Activated naive CD4-positive, alpha-beta T cell treated with anti-CD3 and anti-CD28 coated beads for 36 hours (primary cell): ENCODE results near the gene VPS52. TPM values are rescaled to one million over a fixed set of nuclear protein-coding genes. Genes with fewer than 3 reads are reported as not detected.

Experiments used
- CTCF ChIA-PET: fragments of 350-600 bp; sonication (Branson Sonifier 250); formaldehyde crosslinking; loops from one replicate; lab custom pipeline; 2021; ENCODE audit warnings: antibody characterized with exemption; lab: Charles Lee
- DNase-seq: peaks from one replicate; pipeline ENCODE4 v3.0.0-alpha.2; 2020
- H3K27ac Mint-ChIP-seq: one replicate; pipeline ENCODE4 v1.8.0; 2021; ENCODE audit warnings: mild to moderate bottlenecking, mixed read lengths
- H3K27me3 Mint-ChIP-seq: one replicate; pipeline ENCODE4 v1.8.0; 2021; ENCODE audit warnings: low read depth, mixed read lengths
- H3K36me3 Mint-ChIP-seq: one replicate; pipeline ENCODE4 v1.8.0; 2021; ENCODE audit warnings: low read depth, mixed read lengths
- H3K4me1 Mint-ChIP-seq: one replicate; pipeline ENCODE4 v1.8.0; 2021; ENCODE audit warnings: low read depth, mixed read lengths
- H3K4me3 Mint-ChIP-seq: one replicate; pipeline ENCODE4 v1.8.0; 2021; ENCODE audit warnings: mild to moderate bottlenecking, moderate library complexity, mixed read lengths
- H3K9me3 Mint-ChIP-seq: one replicate; pipeline ENCODE4 v1.8.0; 2021; ENCODE audit warnings: mixed read lengths
- intact Hi-C: fragments of 100-400 bp; cut with micrococcal nuclease; formaldehyde crosslinking; loops from one replicate; pipeline ENCODE4 v1.15.1; 2023
- total RNA-seq, 2 experiments: library from RNA; stranded (reverse); gene quantifications; one replicate each; pipeline ENCODE4 v1.2.3, GENCODE V29; 2021

VPS52 gene
- total RNA-seq, 2 experiments from 2014 or later = 30.3 to 31.0 TPM

- intact Hi-C loops = loop anchor here (2.0 to 10.0 kb wide), 2 partner anchors 67 to 471 kb away; partner anchors contain the start of gene PSMB8
- DNase-seq = no peak
These were observed 44.3 kb upstream of the VPS52 start for GRCh38 chr6:33315793-33316602.

GRCh38 chr6:33314943-33315792, 43.5 kb upstream of the VPS52 start:
- intact Hi-C loops = loop anchor here (1.0 to 10.0 kb wide), 9 partner anchors 8 to 470 kb away; partner anchors contain the start of genes PSMB8 and VPS52
- Mint-ChIP-seq H3K4me3 (peak overlapping the region; percentile 99), H3K36me3 (peaks cover 41% of the 10 kb centered on the region), H3K4me1 (peaks cover 69% of the 10 kb centered on the region), H3K9me3 (no peaks in the 10 kb centered on the region), H3K27ac (peak overlapping the region; percentile 99), H3K27me3 (no peaks in the 10 kb centered on the region)
- CTCF ChIA-PET = no interaction called here
- DNase-seq = no peak

More at GRCh38 chr6:33315793-33316602, 44.3 kb upstream of the VPS52 start:
- peak overlapping the region; percentile 99 for H3K4me3 Mint-ChIP-seq
- CTCF ChIA-PET = no interaction called here
- H3K36me3 Mint-ChIP-seq = peaks cover 41% of the 10 kb centered on the region
- H3K9me3 Mint-ChIP-seq = no peaks in the 10 kb centered on the region
- H3K27me3 Mint-ChIP-seq = no peaks in the 10 kb centered on the region
- peaks cover 75% of the 10 kb centered on the region for H3K4me1 Mint-ChIP-seq
- no peak overlapping the region for H3K27ac Mint-ChIP-seq

- Mint-ChIP-seq H3K4me3 (peak overlapping the region; percentile 99), H3K36me3 (peaks cover 36% of the 10 kb centered on the region), H3K4me1 (peaks cover 66% of the 10 kb centered on the region), H3K9me3 (no peaks in the 10 kb centered on the region), H3K27me3 (no peaks in the 10 kb centered on the region), H3K27ac (peak overlapping the region; percentile 99)
- intact Hi-C loops = loop anchor here (1.0 to 10.0 kb wide), 9 partner anchors 9 to 470 kb away; partner anchors contain the start of genes PSMB8 and VPS52
- peak; percentile 80 for DNase-seq
- CTCF ChIA-PET = no interaction called here
These were observed 42.9 kb upstream of the VPS52 start for GRCh38 chr6:33314515-33314942.

GRCh38 chr6:33313709-33314514, 42.2 kb upstream of the VPS52 start, which contains the start of gene TAPBP:
Gene TAPBP, minus strand, starts transcription at chr6:33314078. Its CDS starts 37 bp downstream, at chr6:33314041.
- Mint-ChIP-seq H3K4me1 (peaks cover 62% of the 10 kb centered on the region), H3K9me3 (no peaks in the 10 kb centered on the region), H3K27ac (peak within 1 kb of the TSS; percentile 99), H3K4me3 (peak within 1 kb of the TSS; percentile 99), H3K36me3 (peaks cover 35% of the 10 kb centered on the region), H3K27me3 (no peaks in the 10 kb centered on the region)
- DNase-seq = peak; percentile 91
- CTCF ChIA-PET = interaction anchor here (0.6 to 3.2 kb wide), 5 partner anchors 25 to 117 kb away, joined by 3 to 29 read pairs (median 6); partner anchors contain the start of genes B3GALT4, PFDN6 and WDR46
- intact Hi-C loops = loop anchor here (1.0 to 10.0 kb wide), 10 partner anchors 9 to 469 kb away; partner anchors contain the start of genes CUTA, PSMB8 and VPS52

- intact Hi-C loops = loop anchor here (2.0 to 10.0 kb wide), 4 partner anchors 106 to 468 kb away; partner anchors contain the start of genes CUTA and PSMB8
- Mint-ChIP-seq H3K27ac (peak overlapping the region; percentile 99), H3K36me3 (peaks cover 37% of the 10 kb centered on the region), H3K27me3 (no peaks in the 10 kb centered on the region), H3K9me3 (no peaks in the 10 kb centered on the region), H3K4me1 (peaks cover 61% of the 10 kb centered on the region), H3K4me3 (peak overlapping the region; percentile 99)
- peak; percentile 77 for DNase-seq
- CTCF ChIA-PET = interaction anchor here (0.6 to 3.2 kb wide), 5 partner anchors 24 to 118 kb away, joined by 3 to 29 read pairs (median 6); partner anchors contain the start of genes B3GALT4, PFDN6 and WDR46
These were observed 41.5 kb upstream of the VPS52 start for GRCh38 chr6:33313105-33313708.

- Mint-ChIP-seq H3K27me3 (no peaks in the 10 kb centered on the region), H3K27ac (peak overlapping the region; percentile 99), H3K4me3 (peak overlapping the region; percentile 99), H3K36me3 (peaks cover 37% of the 10 kb centered on the region), H3K4me1 (peaks cover 56% of the 10 kb centered on the region), H3K9me3 (no peaks in the 10 kb centered on the region)
- intact Hi-C loops = loop anchor here (2.0 to 10.0 kb wide), 4 partner anchors 106 to 468 kb away; partner anchors contain the start of genes CUTA and PSMB8
- CTCF ChIA-PET = interaction anchor here (0.9 to 3.2 kb wide), 8 partner anchors 12 to 113 kb away, joined by 3 to 29 read pairs (median 6); partner anchors contain the start of genes B3GALT4, PFDN6 and WDR46
- DNase-seq = peak; percentile 92
These were observed 40.9 kb upstream of the VPS52 start for GRCh38 chr6:33312361-33313104.

GRCh38 chr6:33306356-33306755, 34.7 kb upstream of the VPS52 start:
- intact Hi-C loops = no loop called here
- CTCF ChIA-PET = no interaction called here
- peaks cover 27% of the 10 kb centered on the region for H3K36me3 Mint-ChIP-seq
- DNase-seq = no peak
- peaks cover 37% of the 10 kb centered on the region for H3K4me1 Mint-ChIP-seq
- peak overlapping the region; percentile 1 for H3K27ac Mint-ChIP-seq
- no peaks in the 10 kb centered on the region for H3K9me3 Mint-ChIP-seq
- H3K27me3 Mint-ChIP-seq = no peaks in the 10 kb centered on the region
- H3K4me3 Mint-ChIP-seq = no peak overlapping the region

- Mint-ChIP-seq H3K4me1 (peaks cover 40% of the 10 kb centered on the region), H3K27ac (peak overlapping the region; percentile 30), H3K36me3 (peaks cover 34% of the 10 kb centered on the region), H3K4me3 (no peak overlapping the region), H3K27me3 (no peaks in the 10 kb centered on the region), H3K9me3 (no peaks in the 10 kb centered on the region)
- DNase-seq = no peak
- intact Hi-C loops = no loop called here
- CTCF ChIA-PET = no interaction called here
These were observed 33.4 kb upstream of the VPS52 start for GRCh38 chr6:33305052-33305451.

GRCh38 chr6:33304216-33304615, 32.5 kb upstream of the VPS52 start:
- H3K9me3 Mint-ChIP-seq = no peaks in the 10 kb centered on the region
- peaks cover 44% of the 10 kb centered on the region for H3K4me1 Mint-ChIP-seq
- DNase-seq = no peak
- H3K36me3 Mint-ChIP-seq = peaks cover 42% of the 10 kb centered on the region
- peak overlapping the region; percentile 65 for H3K27ac Mint-ChIP-seq
- intact Hi-C loops = no loop called here
- H3K27me3 Mint-ChIP-seq = no peaks in the 10 kb centered on the region
- H3K4me3 Mint-ChIP-seq = no peak overlapping the region
- CTCF ChIA-PET = no interaction called here

- CTCF ChIA-PET = interaction anchor here (1.9 kb wide), 1 partner anchor 9 kb away, joined by 5 read pairs; no protein-coding TSS in a partner anchor
- H3K27ac Mint-ChIP-seq = no peak overlapping the region
- H3K27me3 Mint-ChIP-seq = no peaks in the 10 kb centered on the region
- H3K36me3 Mint-ChIP-seq = peaks cover 33% of the 10 kb centered on the region
- H3K9me3 Mint-ChIP-seq = no peaks in the 10 kb centered on the region
- intact Hi-C loops = no loop called here
- H3K4me1 Mint-ChIP-seq = peaks cover 44% of the 10 kb centered on the region
- no peak for DNase-seq
- H3K4me3 Mint-ChIP-seq = no peak overlapping the region
These were observed 30.2 kb upstream of the VPS52 start for GRCh38 chr6:33301877-33302276.
